ENCODE data around the gene PGAP3.

Gene PGAP3

DNA sequence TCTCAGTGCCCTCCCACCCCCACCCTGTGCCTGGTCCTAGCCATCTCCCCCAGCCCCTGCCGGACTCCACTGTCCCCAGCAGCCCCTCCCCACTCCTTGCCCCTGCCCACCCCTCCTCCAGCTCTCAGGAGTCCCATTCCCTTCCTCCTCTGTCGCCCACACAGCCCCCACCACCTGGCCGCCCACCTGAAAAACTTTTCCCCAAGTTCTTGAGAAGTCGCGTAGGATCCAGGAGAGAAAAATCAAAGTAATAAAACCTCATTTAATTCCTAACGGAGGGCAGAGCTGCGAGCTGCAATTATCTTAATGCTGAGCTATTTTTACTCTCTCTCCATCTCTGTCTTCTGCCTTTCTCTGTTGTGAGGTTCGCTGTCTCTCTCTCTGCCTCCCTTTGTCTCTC is 63.5 kb downstream of the PGAP3 start:
- DNase-seq (ENCODE audit: low read depth in 1 of 2, low spot score in 1 of 2): no peak

DNA sequence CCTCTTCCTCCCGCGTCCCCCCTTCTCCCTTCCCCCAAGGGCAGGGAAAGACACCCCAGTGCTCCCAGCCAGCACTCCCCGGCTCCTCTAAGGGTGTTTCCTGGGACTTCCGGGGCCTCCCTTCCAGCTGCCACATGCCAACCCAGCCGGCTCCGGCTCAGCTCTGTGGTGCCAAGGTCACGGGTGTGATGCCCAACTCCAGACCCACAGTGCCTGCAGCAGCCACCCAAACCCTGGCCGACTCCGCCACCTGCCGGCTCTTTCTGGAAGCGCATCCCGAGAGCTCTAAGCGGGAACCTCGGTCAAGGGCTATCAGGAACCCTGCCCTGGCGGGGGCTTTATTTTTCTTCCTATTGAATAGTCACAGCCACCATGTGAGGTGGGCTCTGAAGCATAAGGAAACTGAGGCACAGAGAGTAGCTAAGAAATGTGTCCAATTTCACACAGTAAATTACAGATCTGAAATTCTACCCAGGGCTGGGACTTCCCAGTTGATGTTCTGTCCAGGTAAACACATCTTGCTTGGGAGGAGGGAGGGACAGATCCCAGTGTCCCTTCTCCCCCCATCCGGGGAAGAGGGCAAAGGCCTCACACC is 64.4 kb downstream of the PGAP3 start:
- peak; percentile 71 to 83 for DNase-seq (ENCODE audit: low read depth in 1 of 2, low spot score in 1 of 2)

DNA sequence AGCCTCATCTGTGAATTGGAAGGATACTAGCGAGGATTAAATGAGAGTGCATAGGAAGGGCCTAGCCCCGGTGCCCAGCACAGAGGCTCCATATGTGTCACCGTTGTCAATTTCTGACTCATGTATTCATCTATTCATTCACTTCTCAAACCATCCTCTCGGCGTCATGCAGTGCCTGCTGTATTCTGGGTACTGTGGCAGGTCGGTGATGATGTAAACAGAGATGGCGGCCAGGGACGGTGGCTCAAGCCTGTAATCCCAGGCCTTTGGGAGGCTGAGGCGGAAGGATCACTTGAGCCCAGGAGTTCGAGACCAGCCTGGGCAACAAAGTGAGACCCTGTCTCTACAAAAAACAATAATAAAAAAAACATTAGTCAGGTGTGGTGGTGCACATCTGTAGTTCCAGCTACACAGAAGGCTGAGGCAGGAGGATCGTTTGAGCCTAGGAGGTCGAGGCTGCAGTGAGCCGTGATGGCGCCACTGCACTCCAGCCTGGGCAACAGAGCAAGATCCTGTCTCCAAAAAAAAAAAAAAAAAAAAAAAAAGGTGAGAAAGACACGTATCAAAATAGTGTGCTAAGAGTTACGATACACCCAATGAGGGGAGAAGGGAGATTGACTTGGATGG is 65.4 kb downstream of the PGAP3 start:
- no peak for DNase-seq (ENCODE audit: low read depth in 1 of 2, low spot score in 1 of 2)

DNA sequence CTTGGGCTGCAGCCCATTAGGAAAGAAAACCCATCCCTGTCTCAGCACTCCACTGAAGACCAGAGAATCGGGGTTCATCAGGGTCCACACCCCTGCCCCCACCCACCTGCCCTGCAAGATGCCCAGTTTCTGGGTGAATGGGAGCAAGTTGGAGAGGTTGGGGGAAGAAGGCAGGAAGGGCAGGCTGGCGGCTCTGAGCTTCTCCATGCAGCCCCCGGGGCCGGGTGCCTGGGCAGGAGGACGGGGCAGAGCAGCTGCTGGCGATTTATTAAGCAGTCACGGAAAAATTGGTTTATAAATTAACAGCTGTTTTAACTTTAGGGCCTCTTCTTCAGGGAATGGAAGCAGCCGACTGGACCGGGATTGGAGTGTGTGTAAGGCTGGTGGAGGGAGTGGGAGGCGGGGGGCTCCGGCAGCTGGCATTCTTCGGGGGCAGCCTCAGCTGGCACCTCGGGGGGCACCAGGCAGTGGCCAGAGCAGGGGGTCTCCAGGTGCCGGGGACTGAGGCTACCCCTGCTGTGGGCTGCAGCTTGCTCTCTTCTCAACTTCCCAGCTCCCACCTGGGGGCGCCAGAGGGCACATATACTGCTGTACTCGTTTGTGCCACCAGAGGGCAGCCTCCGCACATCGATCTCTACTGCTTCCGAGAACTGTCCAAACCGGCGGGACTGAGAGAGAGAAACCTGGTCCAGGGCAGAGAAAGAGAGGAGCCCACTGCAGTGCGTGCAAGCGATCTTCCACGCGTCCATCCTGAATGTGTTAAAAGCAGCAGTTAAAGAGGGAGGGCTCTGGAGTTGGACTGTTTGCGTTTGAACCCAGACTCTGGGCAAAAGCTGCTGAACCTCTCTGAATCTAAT is 66.1 kb downstream of the PGAP3 start:
- DNase-seq (ENCODE audit: low read depth in 1 of 2, low spot score in 1 of 2): peak; percentile 80 to 83

Data from stimulated activated CD4-positive, alpha-beta T cell treated with anti-CD3 and anti-CD28 coated beads, Interleukin-15, amount 100 ng/mL, for 1 hour (primary cell).